GM23338 (cell line): ENCODE results near the gene CEP89. TPM values are rescaled to one million over a fixed set of nuclear protein-coding genes. Genes with fewer than 3 reads are reported as not detected.

Source experiments
- ATAC-seq: fragments of 200-7000 bp; cut with Tn5 transposase; 3 replicates; pipeline ENCODE4 v1.9.1; 2020
- DNase-seq: peaks from one replicate; pipeline ENCODE4 v3.0.0-alpha.2; 2015; ENCODE audit warnings: low spot score
- H2AFZ ChIP-seq: fragments of 200-600 bp; sonication (generic); 2 replicates; pipeline ENCODE4 v1.8.0; 2016; ENCODE audit warnings: antibody characterized with exemption, mild to moderate bottlenecking, moderate library complexity
- H3F3A ChIP-seq: fragments of 200-600 bp; sonication (generic); replicated peaks from 2 replicates; pipeline ENCODE4 v1.8.0; 2017; ENCODE audit warnings: antibody characterized with exemption, mixed run types, low read depth
- H3K27ac ChIP-seq: fragments of 200-600 bp; sonication (generic); 2 replicates; pipeline ENCODE4 v1.6.1; 2016; ENCODE audit warnings: low read depth
- H3K27me3 ChIP-seq: fragments of 200-600 bp; sonication (generic); 2 replicates; pipeline ENCODE4 v1.8.0; 2016; ENCODE audit warnings: mild to moderate bottlenecking, mixed run types, moderate library complexity; ENCODE audit not compliant: insufficient read depth
- H3K36me3 ChIP-seq: fragments of 200-600 bp; sonication (generic); 2 replicates; pipeline ENCODE4 v1.8.0; 2016; ENCODE audit warnings: mild to moderate bottlenecking; ENCODE audit not compliant: insufficient read depth
- H3K4me1 ChIP-seq: fragments of 200-600 bp; sonication (generic); 2 replicates; pipeline ENCODE4 v1.8.0; 2016; ENCODE audit warnings: mild to moderate bottlenecking, moderate library complexity; ENCODE audit not compliant: insufficient read depth
- H3K4me2 ChIP-seq: fragments of 200-600 bp; sonication (generic); 2 replicates; pipeline ENCODE4 v1.7.1; 2017; ENCODE audit warnings: mixed run types
- H3K4me3 ChIP-seq: fragments of 200-600 bp; sonication (generic); 2 replicates; pipeline ENCODE4 v1.6.1; 2016; ENCODE audit warnings: mixed run types
- H3K79me2 ChIP-seq: fragments of 200-600 bp; sonication (generic); replicated peaks from 2 replicates; pipeline ENCODE4 v1.8.0; 2017; ENCODE audit warnings: mild to moderate bottlenecking; ENCODE audit not compliant: insufficient read depth
- H3K9me2 ChIP-seq: fragments of 200-600 bp; sonication (generic); 2 replicates; pipeline ENCODE4 v1.8.0; 2017; ENCODE audit not compliant: insufficient read depth
- H4K20me1 ChIP-seq: fragments of 200-600 bp; sonication (generic); replicated peaks from 2 replicates; pipeline ENCODE4 v1.8.0; 2017; ENCODE audit warnings: mild to moderate bottlenecking; ENCODE audit not compliant: insufficient read depth
- H3K27ac Mint-ChIP-seq: 2 replicates; pipeline ENCODE4 v1.8.0; 2020; ENCODE audit warnings: inconsistent platforms, mild to moderate bottlenecking, moderate library complexity, mixed read lengths
- H3K27me3 Mint-ChIP-seq: 3 replicates; pipeline ENCODE4 v1.8.0; 2022; ENCODE audit warnings: low read depth, mild to moderate bottlenecking, moderate library complexity, mixed read lengths, inconsistent platforms; ENCODE audit not compliant: insufficient read depth, poor library complexity
- H3K36me3 Mint-ChIP-seq: 3 replicates; pipeline ENCODE4 v1.8.0; 2021; ENCODE audit warnings: low read depth, mild to moderate bottlenecking, inconsistent platforms, moderate library complexity, mixed read lengths
- H3K4me1 Mint-ChIP-seq: 3 replicates; pipeline ENCODE4 v1.8.0; 2020; ENCODE audit warnings: mild to moderate bottlenecking, inconsistent platforms, mixed read lengths
- H3K4me3 Mint-ChIP-seq: 3 replicates; pipeline ENCODE4 v1.8.0; 2021; ENCODE audit warnings: moderate library complexity, mild to moderate bottlenecking, inconsistent platforms, mixed read lengths
- H3K9me3 Mint-ChIP-seq: 3 replicates; pipeline ENCODE4 v1.8.0; 2020; ENCODE audit warnings: moderate library complexity, mild to moderate bottlenecking, inconsistent platforms, mixed read lengths
- CREB1 ChIP-seq: fragments of 250-450 bp; sonication (Bioruptor Pico); IDR thresholded peaks from 2 replicates; pipeline ENCODE4 v1.5.0; 2020; ENCODE audit warnings: low read depth, mild to moderate bottlenecking, moderate library complexity
- EZH2 ChIP-seq: fragments of 200-600 bp; sonication (generic); IDR thresholded peaks from one replicate; pipeline ENCODE4 v1.8.0; 2017; ENCODE audit warnings: antibody characterized with exemption, mild to moderate bottlenecking, low read depth; ENCODE audit not compliant: unreplicated experiment
- NANOG ChIP-seq: IDR thresholded peaks from 2 replicates; pipeline ENCODE4 v1.6.1; 2016; ENCODE audit warnings: antibody characterized with exemption, borderline replicate concordance
- ZNF114 ChIP-seq: fragments of 250-450 bp; sonication (Bioruptor Pico); IDR thresholded peaks from 2 replicates; pipeline ENCODE4 v1.5.0; 2020; ENCODE audit warnings: mild to moderate bottlenecking, moderate library complexity
- ZNF462 ChIP-seq: fragments of 250-450 bp; sonication (Bioruptor Pico); IDR thresholded peaks from 2 replicates; pipeline ENCODE4 v1.5.0; 2020; ENCODE audit warnings: mild to moderate bottlenecking, moderate library complexity
- polyA plus RNA-seq: library from polyadenylated mRNA; unstranded; fragments of >200 nt; fragmentation: Nextera tagmentation; extraction: Ambion mirVana; gene quantifications from 2 replicates; pipeline ENCODE4 v1.2.1, GENCODE V29; 2016
- total RNA-seq: library from RNA; depleted of rRNA; stranded (reverse); fragments of >200 nt; shearing (Covaris generic); gene quantifications from 2 replicates; pipeline ENCODE4 v1.2.3, GENCODE V29; 2014

Gene CEP89
- total and polyA plus RNA-seq, 2 experiments from 2014 or later: 13.4 to 17.5 TPM

- no peaks in the 10 kb centered on the region for H3K79me2 ChIP-seq
- no peaks in the 10 kb centered on the region for H3K4me1 ChIP-seq
- H3K36me3 ChIP-seq: peaks cover 6% of the 10 kb centered on the region; the same call in 1 of the 2 replicates
- no peak for DNase-seq
- no peaks in the 10 kb centered on the region for H3K9me2 ChIP-seq
- Mint-ChIP-seq H3K4me1 (no peaks in the 10 kb centered on the region), H3K27me3 (peaks cover 2% of the 10 kb centered on the region), H3K36me3 (peaks cover 26% of the 10 kb centered on the region), H3K9me3 (peaks cover 14% of the 10 kb centered on the region), H3K4me3 (no peak overlapping the region), H3K27ac (no peak overlapping the region)
- H3K4me2 ChIP-seq: no peak overlapping the region
- no peak for ATAC-seq
- H4K20me1 ChIP-seq: no peaks in the 10 kb centered on the region
- no peak overlapping the region for H3K27ac ChIP-seq
- no peak overlapping the region for H3K4me3 ChIP-seq
- no peaks in the 10 kb centered on the region for H3F3A ChIP-seq
- TF ChIP-seq NANOG: no peak
- no peak for TF ChIP-seq CREB1 (CRISPR knock-in tag)
- no peak for TF ChIP-seq EZH2
- no peak for TF ChIP-seq ZNF462 (CRISPR knock-in tag)
- TF ChIP-seq ZNF114 (CRISPR knock-in tag): no peak
- no peaks in the 10 kb centered on the region for H3K27me3 ChIP-seq
- H2AFZ ChIP-seq: no peak overlapping the region
Observed at GRCh38 chr19:32889137-32889934, 82.4 kb downstream of the CEP89 start.
